GM19468 (cell line): Measurements from ENCODE around the gene TSPAN5.

Experiments
- ATAC-seq: cut with Tn5 transposase; IDR thresholded peaks from one replicate; pipeline ENCODE4 v1.9.1; 2021; ENCODE audit warnings: mild to moderate bottlenecking, moderate library complexity, moderate number of reproducible peaks; ENCODE audit not compliant: unreplicated experiment; ENCODE audit errors: extremely low read depth

TSPAN5 gene

DNA sequence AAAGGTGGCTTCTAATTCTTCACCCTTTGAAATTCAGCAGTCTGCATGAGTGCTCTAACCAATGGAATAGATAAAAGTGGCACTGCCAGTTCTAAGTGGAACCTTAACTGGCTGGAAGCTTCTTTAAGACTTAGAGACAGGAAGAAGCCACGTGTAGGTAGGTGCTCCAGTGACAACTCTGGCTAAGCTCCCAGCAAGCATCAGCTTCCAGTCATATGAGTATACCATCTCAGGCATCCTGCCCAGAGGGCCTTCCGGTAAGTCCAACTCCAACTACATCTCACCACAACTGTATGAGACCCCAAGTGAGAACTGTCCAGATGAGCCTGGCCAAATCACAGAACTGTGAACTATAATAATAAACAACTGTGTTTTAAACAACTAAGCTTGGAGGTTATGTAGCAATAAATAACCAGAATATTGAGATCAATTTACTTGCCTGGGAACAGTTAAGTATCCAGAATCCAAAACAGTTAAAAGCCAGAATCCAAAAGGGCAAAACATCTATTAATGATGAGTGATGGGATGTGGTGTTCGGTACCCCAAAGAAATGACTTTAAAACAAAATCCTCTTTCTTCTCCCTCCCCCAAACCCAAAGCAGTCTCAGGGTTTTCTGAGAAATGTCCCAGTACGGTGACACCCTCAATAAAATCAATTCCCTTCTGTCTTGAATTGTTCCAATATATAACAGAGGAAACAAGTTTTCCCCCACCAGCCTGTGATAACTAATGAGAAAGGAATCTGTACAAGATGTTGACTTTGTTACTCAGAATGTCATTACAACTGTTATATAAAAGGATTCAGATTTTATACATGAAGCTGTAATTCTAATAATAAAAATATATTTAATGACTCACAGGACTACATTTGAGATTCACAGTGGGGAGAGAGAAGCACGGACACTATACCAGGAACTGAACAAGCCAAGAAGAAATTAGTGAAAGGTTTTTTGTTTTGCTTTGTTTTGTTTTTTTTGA, 4.2 kb downstream of the TSPAN5 start:
- no peak for ATAC-seq

DNA sequence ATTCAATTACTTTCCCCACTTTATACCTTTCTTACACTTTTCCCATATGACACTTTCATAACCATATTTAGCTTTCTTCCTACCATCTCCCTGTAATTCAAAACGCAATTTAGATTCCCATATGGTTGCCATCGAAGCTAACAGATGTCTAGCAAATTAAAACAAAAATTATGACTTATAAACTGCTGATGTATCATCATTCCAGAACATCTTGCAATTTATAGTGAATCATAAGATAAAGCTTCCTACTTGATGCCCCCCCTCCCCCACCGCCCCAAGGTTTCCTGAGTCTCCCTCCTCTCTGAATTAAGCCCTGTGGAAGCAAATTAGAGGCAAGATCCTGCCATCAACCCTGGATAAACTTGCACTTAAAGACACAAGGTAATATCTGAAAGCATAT, 5.4 kb downstream of the TSPAN5 start:
- no peak for ATAC-seq

DNA sequence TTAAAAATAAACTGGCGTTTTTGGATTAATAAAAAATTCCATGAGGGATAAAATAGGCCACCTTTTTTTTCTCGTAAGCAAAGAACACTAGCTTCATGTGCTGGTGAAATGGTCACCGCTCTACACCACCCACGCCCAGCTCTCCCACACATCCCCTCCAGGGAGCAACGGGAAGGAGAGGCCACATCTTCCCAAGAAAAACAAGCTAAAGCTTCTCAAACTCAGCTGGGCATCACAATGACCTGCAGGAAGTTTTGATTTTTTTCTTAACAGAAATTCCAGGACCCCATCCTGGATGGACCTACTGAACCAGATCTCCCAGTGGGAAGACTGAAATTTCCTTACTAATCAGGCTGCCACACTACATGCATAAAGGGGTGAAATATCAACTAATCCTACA, 9.8 kb downstream of the TSPAN5 start:
- no peak for ATAC-seq

DNA sequence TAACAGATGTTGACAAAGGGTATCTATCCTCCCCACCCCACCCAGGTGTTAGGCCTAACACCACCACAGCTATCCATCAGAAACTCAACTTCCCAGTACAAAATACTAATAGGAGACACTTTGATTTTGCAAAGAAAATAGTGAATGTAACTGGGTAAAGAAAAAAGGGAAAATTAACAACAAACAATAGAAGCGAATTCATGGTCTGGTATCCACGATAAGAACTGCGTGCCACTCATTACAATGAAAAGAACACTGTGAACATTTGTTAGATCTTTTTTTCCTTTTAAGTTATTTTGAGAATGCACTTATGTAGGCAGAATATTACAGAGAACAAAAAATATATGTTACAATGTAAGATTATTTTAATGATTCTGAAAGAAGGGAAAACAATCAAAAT, 12.0 kb downstream of the TSPAN5 start:
- ATAC-seq, result no peak

DNA sequence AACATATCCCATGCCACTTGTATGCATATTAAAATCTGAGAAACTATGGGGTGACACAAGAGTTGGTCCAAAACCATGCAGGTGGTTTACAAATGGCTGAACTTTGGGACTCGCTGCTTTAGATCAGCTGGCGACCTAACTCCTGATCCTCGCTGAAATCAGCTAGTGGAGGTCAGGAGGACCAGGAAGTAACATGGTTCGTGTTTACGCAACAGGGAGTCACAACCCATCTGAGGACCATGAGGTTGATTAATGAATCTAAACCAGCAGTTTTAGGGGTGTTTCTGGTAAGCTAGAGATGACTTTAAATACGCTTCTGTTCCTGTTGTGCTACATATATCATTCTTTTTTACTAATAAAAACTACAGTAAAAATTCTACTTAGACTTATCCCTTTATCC, 12.9 kb downstream of the TSPAN5 start:
- ATAC-seq, result no peak

DNA sequence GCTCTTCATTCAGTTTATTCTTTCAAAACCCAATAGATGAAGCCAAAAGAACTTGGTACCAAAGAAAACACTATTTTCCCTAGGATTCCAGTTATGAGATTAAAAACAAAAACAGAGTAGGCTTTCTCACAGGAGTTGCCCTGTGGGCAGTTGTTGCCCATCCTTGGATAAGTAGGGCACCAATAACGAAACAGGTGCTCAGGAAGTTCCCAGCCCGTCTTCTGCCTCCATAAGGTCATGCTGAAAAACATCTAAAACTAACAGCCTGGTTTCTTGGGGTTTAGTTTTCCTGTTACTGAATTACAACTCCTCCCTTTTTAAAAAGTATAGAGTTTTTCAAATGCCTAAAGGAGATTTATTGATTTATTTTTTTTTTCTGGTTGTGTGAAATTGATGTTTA, 14.7 kb downstream of the TSPAN5 start:
- ATAC-seq, result no peak

DNA sequence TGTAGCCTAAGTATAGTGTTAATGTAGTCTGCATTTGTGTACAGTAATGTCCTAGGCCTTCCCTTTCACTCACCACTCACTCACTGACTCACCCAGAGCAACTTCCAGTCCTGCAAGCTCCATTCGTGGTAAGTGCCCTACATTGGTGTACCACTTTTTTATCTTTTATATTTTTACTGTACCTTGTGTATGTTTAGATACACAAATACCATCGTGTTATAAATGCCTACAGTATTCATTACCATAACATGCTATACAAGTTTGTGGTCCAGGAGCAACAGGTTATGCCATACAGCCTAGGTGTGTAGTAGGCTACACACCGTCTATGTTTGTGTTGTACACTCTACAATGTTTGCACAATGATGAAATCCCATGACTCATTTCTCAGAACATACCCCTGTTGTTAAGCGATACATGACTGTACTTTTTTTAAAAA, 15.4 kb downstream of the TSPAN5 start:
- ATAC-seq, result no peak

DNA sequence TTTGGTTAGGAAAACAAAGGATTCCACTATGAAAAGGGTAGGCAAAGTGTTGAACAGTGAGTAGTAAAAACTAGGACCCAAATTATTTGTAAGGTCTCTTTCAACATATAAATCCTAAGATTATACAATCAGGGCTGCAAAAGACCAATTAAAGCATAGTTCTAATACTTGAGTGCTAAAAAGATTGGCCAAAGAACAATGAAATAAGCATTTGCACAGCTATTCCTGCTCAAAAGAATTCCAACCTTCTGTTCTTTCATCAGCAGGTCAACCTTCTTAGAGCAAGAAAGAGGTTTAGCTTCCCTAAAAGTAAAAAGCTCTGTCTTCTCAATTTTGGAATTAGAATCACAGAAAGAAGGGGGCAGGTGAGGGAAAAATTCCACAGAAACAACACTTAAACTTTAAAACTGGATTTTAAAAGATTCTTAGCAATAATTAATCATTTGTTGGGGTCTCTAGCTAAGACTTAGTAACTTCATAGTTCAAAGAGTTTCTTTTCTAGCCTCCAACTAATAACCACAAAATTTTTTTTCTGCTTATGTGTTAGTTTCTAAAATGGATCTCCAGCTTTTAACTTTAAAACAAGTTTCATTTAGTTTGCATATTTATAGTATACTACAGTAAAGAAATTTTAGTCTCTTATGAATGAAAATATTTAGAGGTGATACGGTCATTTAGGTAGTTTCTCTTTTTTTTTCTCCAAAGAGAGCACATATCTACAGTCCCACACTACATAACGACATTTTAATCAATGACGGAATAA, 16.3 kb downstream of the TSPAN5 start:
- ATAC-seq, result no peak

DNA sequence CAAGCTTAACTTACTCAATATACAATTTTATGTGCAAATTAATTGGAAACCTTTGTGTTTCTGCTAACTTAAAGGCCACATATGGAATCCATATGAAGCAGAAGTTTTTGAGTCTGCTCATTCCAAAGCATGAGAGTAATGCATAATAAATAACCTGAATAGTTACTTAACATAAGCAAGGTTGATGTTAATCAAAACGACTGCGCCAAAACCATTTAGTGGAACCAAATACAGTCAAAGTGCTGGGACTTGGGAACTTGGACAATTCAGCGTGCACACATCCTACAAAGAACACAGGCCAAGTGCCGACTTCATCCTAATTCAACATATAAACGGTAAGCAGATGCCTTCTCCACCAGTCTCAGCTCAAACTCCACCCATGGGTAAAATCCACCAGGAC, 17.0 kb downstream of the TSPAN5 start:
- no peak for ATAC-seq

DNA sequence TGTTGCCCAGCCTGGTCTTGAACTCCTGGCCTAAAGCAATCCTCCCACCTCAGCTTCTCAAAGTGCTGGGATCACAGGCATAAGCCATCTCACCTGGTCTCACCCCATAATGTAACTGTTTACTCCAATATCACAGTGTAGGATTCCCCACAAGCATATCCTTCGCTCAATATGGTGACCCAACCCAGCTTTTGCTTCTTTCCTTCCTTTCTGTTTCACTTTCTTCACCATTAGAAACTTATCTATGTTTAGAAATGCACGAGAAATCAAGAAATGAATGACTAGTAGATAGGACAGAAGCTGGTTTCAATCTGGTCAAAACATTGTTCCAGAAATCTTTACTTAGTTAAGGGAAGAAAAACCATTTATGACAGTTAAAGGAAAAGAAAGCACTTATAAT, 18.9 kb downstream of the TSPAN5 start:
- ATAC-seq, result peak; percentile 39

DNA sequence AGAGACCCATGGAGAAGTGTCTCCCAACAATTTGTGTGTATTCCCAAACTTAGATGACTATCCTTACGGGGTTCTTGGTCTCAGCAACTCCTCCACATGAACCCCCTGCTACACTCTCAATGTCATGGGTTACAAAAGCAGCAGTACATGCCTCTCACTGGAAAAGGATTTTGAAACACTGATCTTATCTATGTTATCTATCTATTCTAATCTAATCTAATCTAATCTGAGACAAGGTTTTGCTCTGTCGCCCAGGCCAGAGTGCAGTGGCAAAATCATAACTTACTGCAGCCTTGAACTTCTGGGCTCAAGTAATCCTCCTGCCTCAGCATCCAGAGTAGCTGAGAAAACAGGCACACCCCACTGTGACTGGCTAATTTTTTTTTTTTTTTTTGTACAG, 19.3 kb downstream of the TSPAN5 start:
- no peak for ATAC-seq

DNA sequence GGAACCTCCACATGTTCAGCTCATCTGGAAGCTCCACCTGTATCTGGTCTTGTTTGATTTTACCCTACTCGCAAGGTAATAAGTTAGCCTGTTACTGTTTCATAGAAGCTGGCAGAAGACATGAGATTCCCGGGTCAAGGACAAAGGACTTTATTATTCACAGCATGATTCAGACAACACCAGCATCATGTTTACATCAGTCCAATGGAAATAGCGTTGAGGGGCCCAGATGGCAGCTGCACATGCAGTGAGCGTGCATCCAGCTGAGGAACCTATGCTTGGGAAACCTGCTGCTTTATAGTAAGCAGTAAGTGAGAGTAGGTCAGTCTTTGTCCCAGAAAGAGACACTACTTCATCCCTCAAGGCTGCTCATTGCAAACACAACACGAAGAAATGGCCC, 19.8 kb downstream of the TSPAN5 start:
- no peak for ATAC-seq

DNA sequence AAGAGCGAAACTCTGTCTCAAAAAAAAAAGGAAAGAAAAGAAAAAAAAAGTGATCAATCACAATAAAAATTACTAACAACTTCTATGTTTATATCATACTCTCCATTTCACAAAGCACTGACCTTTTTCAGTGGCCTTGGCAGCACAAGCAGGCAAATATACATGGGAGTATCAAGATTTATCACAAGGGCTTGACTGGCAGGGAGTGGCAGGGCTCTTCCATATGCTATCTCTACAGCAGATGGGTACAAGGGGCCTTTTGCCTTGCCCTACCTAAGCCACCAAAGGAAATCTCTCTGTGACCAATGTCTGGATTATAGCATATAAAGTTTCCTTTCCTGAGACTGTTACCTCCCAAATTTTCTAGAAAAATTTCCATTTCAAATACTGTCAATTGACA, 24.4 kb downstream of the TSPAN5 start:
- ATAC-seq, result no peak

DNA sequence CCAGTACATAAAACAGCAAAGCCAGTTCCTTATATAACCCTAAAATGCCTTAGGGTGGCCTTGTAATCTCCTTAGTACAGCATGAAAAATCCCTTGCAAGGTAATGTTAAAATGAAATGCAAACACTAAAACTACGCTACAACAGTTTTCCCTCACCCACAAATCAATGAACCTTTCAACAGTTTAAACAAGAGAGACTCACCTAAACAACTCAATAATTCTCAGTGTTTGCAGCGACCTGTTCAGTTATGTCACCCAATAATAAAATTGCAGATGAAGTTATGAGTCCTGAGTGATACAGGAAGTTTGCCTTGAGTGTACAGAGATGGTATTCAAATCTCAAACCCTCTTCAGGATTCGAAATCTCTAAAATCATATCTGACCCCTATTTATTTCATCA, 25.3 kb downstream of the TSPAN5 start:
- no peak for ATAC-seq

DNA sequence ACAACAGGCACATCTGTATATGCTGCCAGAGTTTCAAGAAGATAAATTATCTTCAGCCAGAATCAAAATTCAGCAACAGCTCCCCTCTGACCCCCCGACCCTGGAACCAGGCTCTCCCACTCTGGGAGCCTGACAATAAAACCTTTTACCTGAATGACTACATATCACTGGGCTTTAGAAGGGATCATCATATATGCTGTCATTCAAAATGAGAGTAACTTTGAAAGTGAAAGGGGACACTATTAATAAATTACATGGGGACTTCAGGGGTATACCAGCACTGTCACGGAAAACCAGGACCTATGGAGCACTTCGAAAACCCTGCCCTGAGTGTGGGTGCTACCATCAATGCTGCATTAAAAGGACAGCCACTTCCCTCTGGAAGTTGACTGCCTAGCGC, 26.2 kb downstream of the TSPAN5 start:
- no peak for ATAC-seq

DNA sequence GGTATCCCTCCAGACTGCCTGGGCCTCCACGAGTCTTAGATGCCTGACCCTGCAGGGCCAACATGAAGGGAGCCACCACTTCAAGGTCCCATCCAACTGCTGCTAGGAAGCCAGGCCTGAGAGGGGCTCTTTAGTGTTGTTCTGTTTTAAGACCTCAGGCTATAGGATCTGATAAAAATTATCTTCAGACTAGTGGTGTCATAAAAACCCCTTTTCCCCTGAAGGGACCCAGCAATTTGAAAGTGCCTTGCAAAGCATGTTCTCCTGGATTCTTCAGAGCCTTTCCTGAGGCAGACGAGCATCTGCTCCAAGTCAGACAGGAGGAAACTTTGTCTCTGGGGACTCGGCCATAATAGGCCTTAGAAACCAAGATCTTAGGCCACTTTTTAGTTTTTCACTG, 26.9 kb downstream of the TSPAN5 start:
- ATAC-seq, result no peak

DNA sequence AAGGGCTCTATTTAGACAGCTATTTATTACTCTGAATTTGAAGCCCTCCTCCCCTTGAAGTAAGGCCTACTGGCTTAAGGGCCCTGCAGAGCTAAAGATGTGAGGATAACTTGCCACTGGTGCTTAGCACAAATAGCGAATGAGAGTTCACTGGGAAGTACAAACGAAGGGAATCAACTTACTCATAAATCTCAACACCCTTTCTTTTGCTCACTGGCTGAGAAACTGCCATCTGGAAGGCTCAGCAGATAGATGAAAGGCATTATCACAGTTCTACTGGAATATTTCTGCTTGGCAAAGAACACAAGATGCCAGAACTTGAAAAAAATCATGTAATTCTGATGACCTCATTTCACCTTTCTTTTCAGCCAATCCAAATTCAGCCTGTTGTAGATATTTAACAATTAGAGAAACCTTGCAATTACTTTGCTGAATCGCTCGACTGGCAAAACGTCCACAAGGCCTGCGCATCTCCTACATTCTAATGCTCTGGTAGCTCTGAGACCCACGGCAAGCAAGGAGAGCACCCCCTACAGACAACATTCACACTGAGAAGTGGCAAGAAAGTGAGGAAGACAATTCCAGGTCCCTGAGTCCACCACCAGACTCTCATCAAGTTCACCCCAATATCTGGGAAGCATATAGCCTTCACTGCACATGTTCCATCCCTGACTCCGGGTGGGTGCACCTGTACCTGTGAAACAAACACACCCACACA, 27.5 kb downstream of the TSPAN5 start:
- no peak for ATAC-seq

DNA sequence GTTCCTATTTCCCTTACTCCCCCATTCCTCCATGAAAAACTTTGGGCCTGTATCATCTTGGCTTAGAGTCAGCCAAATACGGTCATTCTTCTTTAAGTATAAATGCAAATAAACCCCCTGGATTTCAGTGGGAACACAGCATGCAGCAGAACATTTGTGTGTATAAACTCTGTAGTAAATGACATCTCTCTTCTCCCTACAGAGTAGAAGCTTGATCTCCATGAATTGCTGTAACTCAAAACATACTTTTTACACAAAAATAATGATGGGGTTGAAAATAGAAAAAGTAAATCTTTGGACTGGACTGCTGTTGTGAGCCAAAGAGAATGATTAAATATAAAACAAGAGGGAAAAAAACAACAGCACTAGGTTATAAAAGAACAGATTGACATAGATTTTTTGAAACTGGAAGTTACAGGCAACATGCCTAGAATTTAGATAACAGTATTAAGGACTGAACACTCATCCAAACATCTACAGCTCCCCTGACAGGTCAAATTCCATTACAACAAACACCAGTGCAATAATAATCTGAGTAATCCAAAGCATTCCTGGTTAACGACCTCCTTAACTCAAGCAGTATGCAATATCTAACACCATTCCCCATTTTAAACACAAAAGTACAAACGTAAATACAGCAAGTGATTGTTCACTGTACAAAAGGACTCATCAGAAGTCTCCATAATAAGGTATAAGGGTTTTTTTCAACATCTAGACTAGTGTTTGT, 30.7 kb downstream of the TSPAN5 start:
- ATAC-seq, result no peak

DNA sequence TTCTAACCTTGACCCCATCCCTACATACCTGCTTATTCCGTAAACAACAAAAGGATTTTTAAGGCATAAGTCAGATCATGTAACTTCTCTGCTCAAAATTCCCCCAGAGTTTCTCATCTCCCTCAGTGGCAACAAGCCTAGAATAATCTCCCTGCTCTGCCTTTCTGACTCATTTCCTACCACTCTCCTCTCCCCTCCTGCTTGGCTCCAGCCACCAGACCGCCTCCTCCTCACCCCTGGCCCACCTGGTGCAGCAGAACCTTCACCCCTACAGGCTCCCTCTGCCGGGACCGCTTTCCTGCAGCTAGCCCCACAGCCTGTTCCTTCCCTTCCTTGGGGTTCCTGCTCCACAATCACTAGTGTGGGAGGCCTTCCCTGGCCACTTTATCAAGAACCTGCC, 32.1 kb downstream of the TSPAN5 start:
- ATAC-seq, result no peak

DNA sequence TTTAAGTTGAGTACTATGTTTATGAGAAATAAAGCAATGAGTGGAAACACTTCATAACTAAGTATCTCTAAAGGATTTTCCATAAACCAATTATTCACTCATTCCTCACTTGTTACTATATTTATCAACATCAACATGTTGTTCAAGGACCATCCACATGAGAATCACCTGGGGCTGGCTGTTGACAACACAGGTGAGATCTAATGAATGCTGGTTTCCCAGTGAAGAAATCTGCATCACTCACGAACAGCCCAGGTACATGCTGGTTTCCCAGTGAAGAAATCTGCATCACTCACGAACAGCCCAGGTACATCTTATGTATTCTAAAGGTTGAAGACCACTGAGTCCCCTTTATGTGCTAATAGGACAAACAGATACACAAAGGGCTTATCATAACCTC, 32.5 kb downstream of the TSPAN5 start:
- ATAC-seq, result no peak
